ENCODE measurements around the gene CACNG1.

DNA sequence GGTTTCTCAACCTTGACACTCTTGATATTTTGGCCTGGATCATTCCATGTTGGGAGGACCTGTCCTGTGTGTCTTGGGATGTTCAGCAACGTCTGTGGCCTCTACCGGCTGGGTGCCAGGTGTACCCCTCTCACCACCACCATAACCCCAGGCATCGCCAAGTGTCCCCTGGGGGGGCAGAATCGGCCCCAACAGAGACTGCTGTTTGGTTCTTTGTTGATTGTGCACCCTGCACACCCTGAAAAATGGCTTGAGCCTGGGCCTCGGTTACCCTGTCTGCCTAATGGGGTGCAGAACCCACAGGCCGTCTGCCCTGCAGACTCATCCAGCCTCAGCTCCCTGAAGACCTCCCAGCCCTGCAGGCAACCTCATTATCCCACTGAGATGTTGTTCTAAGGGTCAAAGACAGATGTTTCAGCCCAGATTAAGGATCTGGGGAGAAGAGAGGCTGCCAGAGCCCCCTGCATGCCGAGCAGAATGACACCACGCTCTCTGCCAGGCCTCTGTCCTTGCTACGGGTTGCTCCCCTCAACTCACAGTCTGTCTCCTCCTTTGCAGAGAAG lies 9.2 kb downstream of the CACNG1 start:
- TF ChIP-seq, protein P1, sequence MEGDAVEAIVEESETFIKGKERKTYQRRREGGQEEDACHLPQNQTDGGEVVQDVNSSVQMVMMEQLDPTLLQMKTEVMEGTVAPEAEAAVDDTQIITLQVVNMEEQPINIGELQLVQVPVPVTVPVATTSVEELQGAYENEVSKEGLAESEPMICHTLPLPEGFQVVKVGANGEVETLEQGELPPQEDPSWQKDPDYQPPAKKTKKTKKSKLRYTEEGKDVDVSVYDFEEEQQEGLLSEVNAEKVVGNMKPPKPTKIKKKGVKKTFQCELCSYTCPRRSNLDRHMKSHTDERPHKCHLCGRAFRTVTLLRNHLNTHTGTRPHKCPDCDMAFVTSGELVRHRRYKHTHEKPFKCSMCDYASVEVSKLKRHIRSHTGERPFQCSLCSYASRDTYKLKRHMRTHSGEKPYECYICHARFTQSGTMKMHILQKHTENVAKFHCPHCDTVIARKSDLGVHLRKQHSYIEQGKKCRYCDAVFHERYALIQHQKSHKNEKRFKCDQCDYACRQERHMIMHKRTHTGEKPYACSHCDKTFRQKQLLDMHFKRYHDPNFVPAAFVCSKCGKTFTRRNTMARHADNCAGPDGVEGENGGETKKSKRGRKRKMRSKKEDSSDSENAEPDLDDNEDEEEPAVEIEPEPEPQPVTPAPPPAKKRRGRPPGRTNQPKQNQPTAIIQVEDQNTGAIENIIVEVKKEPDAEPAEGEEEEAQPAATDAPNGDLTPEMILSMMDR (conservative IDR thresholded peaks at IDR 0.05; ENCODE audit: low read depth, low read length): no peak
- TF ChIP-seq RAD21 (IDR thresholded peaks at IDR 0.05; ENCODE audit: low read length) (no peak), CEBPB (IDR thresholded peaks at IDR 0.05; ENCODE audit: low read depth, low read length) (no peak), POLR2A (IDR thresholded peaks at IDR 0.05; ENCODE audit: low read depth, low read length) (no peak), MAZ (IDR thresholded peaks at IDR 0.05; ENCODE audit: borderline replicate concordance, low read depth, low read length) (no peak), CHD1 (IDR thresholded peaks at IDR 0.05; ENCODE audit: low read depth, low read length) (no peak), USF2 (IDR thresholded peaks at IDR 0.05; ENCODE audit: low read depth, low read length) (no peak), MAFK (IDR thresholded peaks at IDR 0.05; ENCODE audit: low read depth, low read length) (no peak), RFX5 (IDR thresholded peaks at IDR 0.05; ENCODE audit: low read depth, low read length) (no peak), MXI1 (IDR thresholded peaks at IDR 0.05; ENCODE audit: borderline replicate concordance, low read depth, low read length) (no peak), SMC3 (IDR thresholded peaks at IDR 0.05; ENCODE audit: low read depth, low read length) (no peak)
- TF ChIP-seq, protein P2, sequence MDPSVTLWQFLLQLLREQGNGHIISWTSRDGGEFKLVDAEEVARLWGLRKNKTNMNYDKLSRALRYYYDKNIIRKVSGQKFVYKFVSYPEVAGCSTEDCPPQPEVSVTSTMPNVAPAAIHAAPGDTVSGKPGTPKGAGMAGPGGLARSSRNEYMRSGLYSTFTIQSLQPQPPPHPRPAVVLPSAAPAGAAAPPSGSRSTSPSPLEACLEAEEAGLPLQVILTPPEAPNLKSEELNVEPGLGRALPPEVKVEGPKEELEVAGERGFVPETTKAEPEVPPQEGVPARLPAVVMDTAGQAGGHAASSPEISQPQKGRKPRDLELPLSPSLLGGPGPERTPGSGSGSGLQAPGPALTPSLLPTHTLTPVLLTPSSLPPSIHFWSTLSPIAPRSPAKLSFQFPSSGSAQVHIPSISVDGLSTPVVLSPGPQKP (IDR thresholded peaks at IDR 0.05; ENCODE audit: borderline replicate concordance, low read depth, low read length): no peak

Data from IMR-90 (cell line).